Stimulated activated CD4-positive, alpha-beta T cell treated with anti-CD3 and anti-CD28 coated beads, TNF-alpha, amount 100 ng/mL, for 1 hour (primary cell): Measurements from ENCODE around the gene GAL3ST1.
"Not testable (repeated sequence)": the region's sequence is repeated elsewhere in the genome, so short reads cannot be mapped to it uniquely, and the experiment has no call there.

Source experiments
- DNase-seq, 3 donors: peaks; one replicate each; pipeline ENCODE4 v3.0.0-alpha.2; 2020; ENCODE audit warnings: low read depth in 3 of 3, low spot score in 1 of 3

The GAL3ST1 gene

GRCh38 chr22:30574095-30574981 lies at the start of gene GAL3ST1:
Gene GAL3ST1, minus strand, starts transcription at chr22:30574665. Its CDS starts 17,273 bp downstream, at chr22:30557392.
- DNase-seq = no peak

GRCh38 chr22:30619909-30620308 lies 45.4 kb upstream of the GAL3ST1 start:
- not testable (repeated sequence) for DNase-seq

GRCh38 chr22:30617819-30618218 lies 43.4 kb upstream of the GAL3ST1 start:
- DNase-seq = no peak

- no peak for DNase-seq
Measured at GRCh38 chr22:30615543-30615954, 41.1 kb upstream of the GAL3ST1 start.

GRCh38 chr22:30614879-30615278 lies 40.4 kb upstream of the GAL3ST1 start:
- DNase-seq = no peak

GRCh38 chr22:30614268-30614667 lies 39.8 kb upstream of the GAL3ST1 start:
- DNase-seq = no peak

- no peak for DNase-seq
Measured at GRCh38 chr22:30612789-30613188, 38.3 kb upstream of the GAL3ST1 start.

GRCh38 chr22:30611197-30611596 lies 36.7 kb upstream of the GAL3ST1 start:
- DNase-seq = no peak

- no peak for DNase-seq
Measured at GRCh38 chr22:30610299-30610698, 35.8 kb upstream of the GAL3ST1 start.

- DNase-seq = no peak
Measured at GRCh38 chr22:30609260-30610185, 35.1 kb upstream of the GAL3ST1 start.

- no peak for DNase-seq
Measured at GRCh38 chr22:30607939-30608338, 33.5 kb upstream of the GAL3ST1 start.

- DNase-seq = no peak
Measured at GRCh38 chr22:30607300-30607930, 33.0 kb upstream of the GAL3ST1 start.

- no peak for DNase-seq
Measured at GRCh38 chr22:30606455-30607299, 32.2 kb upstream of the GAL3ST1 start, which contains the start of gene TCN2. Gene TCN2, plus strand, starts transcription at chr22:30607174. Its CDS starts 158 bp downstream, at chr22:30607332.

- no peak for DNase-seq
Measured at GRCh38 chr22:30605449-30606110, 31.1 kb upstream of the GAL3ST1 start.

- no peak for DNase-seq
Measured at GRCh38 chr22:30604723-30605122, 30.3 kb upstream of the GAL3ST1 start.

- no peak for DNase-seq
Measured at GRCh38 chr22:30603801-30604200, 29.3 kb upstream of the GAL3ST1 start.

- no peak for DNase-seq
Measured at GRCh38 chr22:30602049-30602448, 27.6 kb upstream of the GAL3ST1 start.

GRCh38 chr22:30601464-30601863 lies 27.0 kb upstream of the GAL3ST1 start:
- DNase-seq = no peak

GRCh38 chr22:30600921-30601320 lies 26.5 kb upstream of the GAL3ST1 start:
- no peak for DNase-seq

GRCh38 chr22:30598986-30599385 lies 24.5 kb upstream of the GAL3ST1 start:
- DNase-seq = no peak
